Vagina (tissue), 2 donors: Measurements from ENCODE around the gene FRYL. TPM values are rescaled to one million over a fixed set of nuclear protein-coding genes. Genes with fewer than 3 reads are reported as not detected.

Source experiments
- DNase-seq, 2 donors: peaks; one replicate each; pipeline ENCODE4 v3.0.0-alpha.2; 2017; ENCODE audit errors: extremely low spot score in 2 of 2
- H3K27ac ChIP-seq: fragments of 200-600 bp; sonication (generic); one replicate; pipeline ENCODE4 v1.5.1; 2019
- H3K27me3 ChIP-seq: fragments of 200-600 bp; sonication (generic); one replicate; pipeline ENCODE4 v1.5.1; 2019
- H3K36me3 ChIP-seq, 2 donors: fragments of 200-600 bp; sonication (generic); one replicate each; pipeline ENCODE4 v1.5.1; 2017 to 2019
- H3K4me1 ChIP-seq: fragments of 200-600 bp; sonication (generic); one replicate; pipeline ENCODE4 v1.5.1; 2019
- H3K4me3 ChIP-seq, 2 donors: fragments of 200-600 bp; sonication (generic); 1 replicate in 1 of 2; 2 replicates in 1 of 2; pipeline ENCODE4 v1.5.1; 2016 to 2019
- H3K9me3 ChIP-seq: fragments of 200-600 bp; sonication (generic); one replicate; pipeline ENCODE4 v1.5.1; 2019
- POLR2A ChIP-seq, 2 donors: fragments of 450-650 bp; IDR thresholded peaks; one replicate each; pipeline ENCODE4 v1.6.1; 2017; ENCODE audit warnings: antibody characterized with exemption in 2 of 2, mild to moderate bottlenecking in 2 of 2, moderate library complexity in 2 of 2
- POLR2AphosphoS5 ChIP-seq, 2 donors: sonication (generic); formaldehyde crosslinking; IDR thresholded peaks; one replicate each; pipeline ENCODE4 v1.9.0; 2017; ENCODE audit warnings: antibody characterized with exemption in 2 of 2, mild to moderate bottlenecking in 2 of 2, low read depth in 1 of 2; ENCODE audit not compliant: insufficient read depth in 1 of 2
- intact Hi-C: fragments of 100-400 bp; cut with DNase I; formaldehyde crosslinking; loops from one replicate; pipeline ENCODE4 v1.15.1; 2023
- total RNA-seq: library from RNA; depleted of rRNA; stranded (reverse); fragments of >200 nt; gene quantifications from one replicate; pipeline ENCODE4 v1.2.3, GENCODE V29; 2016
- TF ChIP-seq, protein P1 (sequence below), 3 experiments: fragments of 450-650 bp in 2 of 3; fragments of 200-600 bp in 1 of 3; sonication (generic) in 1 of 3; IDR thresholded peaks; one replicate each; pipeline ENCODE4 v1.5.1; 2017 to 2019; ENCODE audit warnings: antibody characterized with exemption in 3 of 3, mild to moderate bottlenecking in 2 of 3, moderate library complexity in 2 of 3

The FRYL gene
- total RNA-seq, 1 donor from 2014 or later, result 51.8 TPM

DNA sequence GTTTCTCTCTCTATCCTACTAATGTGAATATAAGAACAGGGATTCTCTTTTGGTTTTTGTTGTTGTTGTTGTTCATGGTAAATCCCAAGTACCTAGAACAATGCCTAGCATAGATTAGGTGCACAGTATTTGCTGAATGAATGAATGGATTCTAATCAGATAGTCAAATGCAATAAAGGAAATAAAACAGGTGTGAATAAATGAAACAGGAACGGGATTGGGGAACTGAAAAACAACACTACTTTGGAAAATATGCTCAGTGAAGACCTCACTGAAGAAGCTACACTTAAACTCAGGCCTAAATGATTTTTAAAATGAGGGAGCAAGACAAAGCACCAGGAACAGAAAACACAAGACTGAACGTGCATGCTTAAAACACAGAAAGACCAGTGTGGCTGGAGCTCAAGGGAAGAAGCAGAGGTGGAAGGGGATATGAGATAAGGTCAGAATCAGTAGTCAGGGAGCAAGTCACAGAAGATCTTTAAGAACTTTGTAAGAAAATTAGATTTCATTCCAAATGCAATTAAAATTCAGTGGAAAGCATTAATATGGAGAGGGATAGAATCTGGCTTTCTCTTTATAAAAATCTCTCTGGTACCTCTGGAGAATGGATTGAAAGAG is 145.3 kb downstream of the FRYL start:
- H3K27me3 ChIP-seq, result no peaks in the 10 kb centered on the region
- DNase-seq, result no peak
- H3K4me1 ChIP-seq, result peaks cover 13% of the 10 kb centered on the region
- no peak for TF ChIP-seq POLR2A (IDR thresholded peaks at IDR 0.05)
- TF ChIP-seq POLR2AphosphoS5 (IDR thresholded peaks at IDR 0.05; ENCODE audit: insufficient read depth in 1 of 2, low read depth in 1 of 2), result no peak
- TF ChIP-seq, protein P1, sequence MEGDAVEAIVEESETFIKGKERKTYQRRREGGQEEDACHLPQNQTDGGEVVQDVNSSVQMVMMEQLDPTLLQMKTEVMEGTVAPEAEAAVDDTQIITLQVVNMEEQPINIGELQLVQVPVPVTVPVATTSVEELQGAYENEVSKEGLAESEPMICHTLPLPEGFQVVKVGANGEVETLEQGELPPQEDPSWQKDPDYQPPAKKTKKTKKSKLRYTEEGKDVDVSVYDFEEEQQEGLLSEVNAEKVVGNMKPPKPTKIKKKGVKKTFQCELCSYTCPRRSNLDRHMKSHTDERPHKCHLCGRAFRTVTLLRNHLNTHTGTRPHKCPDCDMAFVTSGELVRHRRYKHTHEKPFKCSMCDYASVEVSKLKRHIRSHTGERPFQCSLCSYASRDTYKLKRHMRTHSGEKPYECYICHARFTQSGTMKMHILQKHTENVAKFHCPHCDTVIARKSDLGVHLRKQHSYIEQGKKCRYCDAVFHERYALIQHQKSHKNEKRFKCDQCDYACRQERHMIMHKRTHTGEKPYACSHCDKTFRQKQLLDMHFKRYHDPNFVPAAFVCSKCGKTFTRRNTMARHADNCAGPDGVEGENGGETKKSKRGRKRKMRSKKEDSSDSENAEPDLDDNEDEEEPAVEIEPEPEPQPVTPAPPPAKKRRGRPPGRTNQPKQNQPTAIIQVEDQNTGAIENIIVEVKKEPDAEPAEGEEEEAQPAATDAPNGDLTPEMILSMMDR (IDR thresholded peaks at IDR 0.05), result no peak
- intact Hi-C loops, result no loop called here
- no peak overlapping the region for H3K27ac ChIP-seq
- H3K9me3 ChIP-seq, result no peaks in the 10 kb centered on the region
- H3K36me3 ChIP-seq, result no peaks in the 10 kb centered on the region
- H3K4me3 ChIP-seq, result no peak overlapping the region

DNA sequence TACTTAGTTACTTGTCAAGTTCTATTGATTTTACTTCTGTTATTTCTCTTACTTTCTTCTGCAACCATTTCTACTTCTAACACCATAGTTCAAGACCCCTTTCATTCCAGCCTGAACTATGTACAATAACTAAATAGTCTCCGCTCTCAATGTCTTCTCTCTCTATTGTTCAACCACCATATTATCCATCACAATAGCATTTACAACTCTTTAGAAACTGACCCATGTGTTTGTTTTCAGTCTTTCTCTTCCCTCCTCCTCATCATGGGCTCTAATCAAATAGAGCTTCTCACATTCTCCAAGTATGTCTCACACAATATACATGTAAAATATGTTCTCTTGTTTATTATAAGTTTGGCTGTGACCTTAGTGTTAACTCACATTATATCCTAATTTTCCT is 146.4 kb downstream of the FRYL start:
- peaks cover 13% of the 10 kb centered on the region for H3K4me1 ChIP-seq
- no peak overlapping the region for H3K27ac ChIP-seq
- no peaks in the 10 kb centered on the region for H3K27me3 ChIP-seq
- intact Hi-C loops, result no loop called here
- no peak for TF ChIP-seq POLR2A (IDR thresholded peaks at IDR 0.05)
- TF ChIP-seq POLR2AphosphoS5 (IDR thresholded peaks at IDR 0.05; ENCODE audit: insufficient read depth in 1 of 2, low read depth in 1 of 2), result no peak
- TF ChIP-seq, protein P1 (IDR thresholded peaks at IDR 0.05), result no peak
- DNase-seq, result no peak
- H3K4me3 ChIP-seq, result no peak overlapping the region
- no peaks in the 10 kb centered on the region for H3K9me3 ChIP-seq
- no peaks in the 10 kb centered on the region for H3K36me3 ChIP-seq

DNA sequence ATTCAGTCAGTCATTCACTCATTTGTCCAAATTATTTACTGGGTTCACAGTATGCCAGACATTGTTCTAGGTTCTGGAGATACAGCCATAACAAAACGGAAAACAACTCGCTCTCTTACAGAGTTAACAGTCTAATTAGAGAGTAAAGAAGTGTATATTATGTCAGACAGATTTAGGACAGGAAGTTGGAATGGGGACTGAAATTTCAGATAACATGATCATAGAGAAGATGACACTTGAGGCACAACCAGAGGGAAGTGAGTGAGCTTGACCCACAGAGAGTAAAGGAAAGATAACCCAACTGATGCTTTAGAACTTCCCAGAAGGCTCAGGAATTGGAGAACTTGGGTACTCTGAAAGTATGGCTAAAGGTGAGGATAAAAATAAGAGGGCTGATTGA is 150.6 kb downstream of the FRYL start:
- DNase-seq, result no peak
- Histone ChIP-seq H3K36me3 (no peaks in the 10 kb centered on the region), H3K4me3 (no peak overlapping the region), H3K4me1 (no peaks in the 10 kb centered on the region), H3K27ac (no peak overlapping the region), H3K27me3 (no peaks in the 10 kb centered on the region), H3K9me3 (no peaks in the 10 kb centered on the region)
- intact Hi-C loops, result no loop called here
- no peak for TF ChIP-seq POLR2A (IDR thresholded peaks at IDR 0.05)
- TF ChIP-seq, protein P1 (IDR thresholded peaks at IDR 0.05), result no peak
- no peak for TF ChIP-seq POLR2AphosphoS5 (IDR thresholded peaks at IDR 0.05; ENCODE audit: insufficient read depth in 1 of 2, low read depth in 1 of 2)

DNA sequence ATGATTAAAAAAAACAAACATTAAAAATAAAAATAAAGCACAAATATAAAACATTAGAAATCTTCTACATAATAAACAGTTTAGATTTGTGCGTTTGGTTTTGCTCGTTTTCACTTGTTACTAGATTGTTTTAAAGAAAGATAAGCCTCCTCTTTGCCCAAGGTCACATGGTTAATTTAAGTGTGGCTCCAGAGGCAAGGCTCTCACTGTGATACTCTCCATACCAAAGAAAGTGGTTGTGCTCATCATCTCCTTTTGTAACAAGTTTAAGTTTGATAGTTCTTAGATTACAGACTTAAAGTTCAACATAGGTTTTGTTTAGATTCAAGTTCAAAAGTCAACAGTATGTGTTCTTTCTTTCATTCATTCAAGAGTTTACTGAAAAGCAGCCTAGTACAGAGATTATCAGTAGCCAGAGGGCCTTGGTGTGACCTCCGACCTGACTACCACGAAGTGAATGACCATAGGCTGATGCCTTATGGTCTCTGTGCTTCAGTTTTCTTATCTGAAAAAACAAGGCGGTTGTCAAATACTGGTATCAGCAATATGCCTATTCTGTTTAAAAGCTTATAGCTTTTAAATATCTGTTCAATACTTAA is 156.8 kb downstream of the FRYL start:
- no peaks in the 10 kb centered on the region for H3K4me1 ChIP-seq
- no peak overlapping the region for H3K4me3 ChIP-seq
- peaks cover 0 to 12% of the 10 kb centered on the region in 2 donors for H3K36me3 ChIP-seq
- H3K9me3 ChIP-seq, result no peaks in the 10 kb centered on the region
- intact Hi-C loops, result no loop called here
- H3K27me3 ChIP-seq, result no peaks in the 10 kb centered on the region
- DNase-seq, result no peak
- H3K27ac ChIP-seq, result no peak overlapping the region
- TF ChIP-seq POLR2AphosphoS5 (IDR thresholded peaks at IDR 0.05; ENCODE audit: insufficient read depth in 1 of 2, low read depth in 1 of 2), result no peak
- TF ChIP-seq, protein P1 (IDR thresholded peaks at IDR 0.05), result no peak
- no peak for TF ChIP-seq POLR2A (IDR thresholded peaks at IDR 0.05)

DNA sequence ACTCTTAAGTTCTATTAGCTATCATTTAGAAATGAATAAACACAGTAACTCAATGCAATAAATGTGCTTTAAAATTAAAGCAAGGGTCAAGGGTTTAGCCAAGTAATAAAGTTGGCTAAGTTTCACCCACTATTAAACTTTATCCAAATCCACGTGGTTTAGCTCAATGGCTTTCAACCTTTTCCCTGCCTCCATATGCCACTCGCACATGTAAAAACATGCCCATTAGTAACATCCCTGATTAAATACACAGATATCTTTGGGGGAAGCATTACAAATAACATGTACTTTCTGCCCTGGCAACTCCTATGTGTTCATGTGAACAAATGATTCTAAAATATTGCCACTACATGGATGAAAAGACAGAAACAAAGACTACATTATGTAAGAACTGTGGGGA is 159.2 kb downstream of the FRYL start:
- Histone ChIP-seq H3K27me3 (no peaks in the 10 kb centered on the region), H3K4me3 (no peak overlapping the region), H3K36me3 (peaks cover 0 to 12% of the 10 kb centered on the region in 2 donors), H3K4me1 (no peaks in the 10 kb centered on the region), H3K9me3 (no peaks in the 10 kb centered on the region), H3K27ac (no peak overlapping the region)
- TF ChIP-seq, protein P1 (IDR thresholded peaks at IDR 0.05), result no peak
- no peak for TF ChIP-seq POLR2A (IDR thresholded peaks at IDR 0.05)
- TF ChIP-seq POLR2AphosphoS5 (IDR thresholded peaks at IDR 0.05; ENCODE audit: insufficient read depth in 1 of 2, low read depth in 1 of 2), result no peak
- intact Hi-C loops, result no loop called here
- no peak for DNase-seq
